ENCODE data around the gene CST2.
"Not testable (repeated sequence)": the region's sequence is repeated elsewhere in the genome, so short reads cannot be mapped to it uniquely, and the experiment has no call there.

- TF ChIP-seq FOXA1 (IDR thresholded peaks at IDR 0.05); FOXM1 (IDR thresholded peaks at IDR 0.05; ENCODE audit: borderline replicate concordance); BHLHE40 (IDR thresholded peaks at IDR 0.05; ENCODE audit: borderline replicate concordance); L3MBTL2 (conservative IDR thresholded peaks at IDR 0.05): not testable (repeated sequence)
Observed at GRCh38 chr20:23777380-23777779, 49.1 kb downstream of the CST2 start.

Data from HEK293T (cell line).